GDM1 (cell line): ENCODE data around the gene MAP3K3.

Source experiments
- DNase-seq: peaks from one replicate; lab custom pipeline; 2025; lab: John Stamatoyannopoulos, UW

Gene MAP3K3

DNA sequence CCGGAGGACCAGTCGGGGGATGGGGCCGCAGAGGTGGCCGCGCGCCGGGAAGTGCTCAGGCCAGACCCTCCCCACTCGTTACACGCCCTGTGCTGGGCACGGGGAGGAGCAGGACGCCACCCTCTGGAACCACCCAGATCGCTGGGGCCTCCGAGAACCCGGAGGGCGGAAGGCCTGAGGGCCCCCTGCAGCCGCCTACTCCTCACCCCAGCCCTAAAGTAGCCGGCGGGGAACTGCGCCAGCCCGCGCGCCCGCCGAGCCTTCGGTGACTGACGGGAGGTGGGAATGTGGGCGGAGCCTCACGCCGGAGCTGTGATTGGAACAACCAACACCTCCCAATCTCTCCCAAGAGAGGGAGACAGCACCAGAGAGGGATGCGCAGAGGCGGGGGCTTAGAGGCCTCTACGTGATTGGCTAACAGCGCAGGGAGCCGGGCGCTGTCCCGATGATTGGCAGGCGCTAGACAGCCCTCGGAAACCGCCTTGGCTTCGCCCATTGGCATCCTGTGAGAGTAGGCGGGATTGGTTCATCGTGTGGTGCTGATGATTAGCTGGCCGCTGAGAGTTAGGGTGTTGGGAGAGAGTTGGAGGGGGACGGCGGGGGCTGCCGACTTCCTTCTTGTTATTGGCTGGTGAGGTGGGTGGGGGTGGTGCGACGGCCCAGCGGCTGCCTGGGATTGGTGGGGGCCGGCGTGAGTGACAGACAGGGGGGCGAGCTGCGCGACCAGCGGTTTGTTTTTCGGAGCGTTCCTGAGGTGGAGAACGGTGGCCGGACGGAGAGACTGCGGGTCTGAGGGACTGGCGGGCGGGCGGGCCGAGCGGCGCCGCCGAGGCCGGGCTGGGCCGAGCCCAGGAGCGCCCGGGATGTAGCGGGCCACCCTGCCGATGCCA lies at the start of gene MAP3K3:
TSS of gene MAP3K3 (plus strand) at position 734 of the 890 bp plus-strand sequence. CDS start 343 bp downstream, outside the sequence.
- peak; percentile 100 for DNase-seq

DNA sequence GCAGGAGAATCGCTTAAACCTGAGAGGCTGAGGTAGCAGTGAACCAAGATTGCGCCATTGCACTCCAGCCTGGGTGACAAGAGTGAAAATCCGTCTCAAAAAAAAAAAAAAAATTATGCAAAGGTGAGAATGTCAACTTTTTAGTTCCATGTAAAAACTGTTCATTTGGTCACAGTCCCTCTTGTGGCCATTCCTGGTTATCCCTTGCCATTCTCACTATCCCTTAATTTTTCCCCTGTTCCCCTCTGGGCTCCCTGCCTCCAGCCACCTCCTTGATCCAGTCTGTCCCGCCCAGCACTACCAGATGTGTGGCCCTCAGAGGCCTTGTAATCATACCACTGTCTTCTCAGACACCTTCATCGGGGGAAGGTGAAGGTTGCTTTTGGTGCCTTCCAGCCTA lies 48.6 kb upstream of the MAP3K3 start:
- DNase-seq: no peak

- DNase-seq: no peak
These were observed 44.0 kb upstream of the MAP3K3 start for GRCh38 chr17:63578027-63578768.

- DNase-seq: no peak
These were observed 43.5 kb upstream of the MAP3K3 start for GRCh38 chr17:63578769-63579111.

- DNase-seq: no peak
These were observed 42.6 kb upstream of the MAP3K3 start for GRCh38 chr17:63579633-63580032.

- DNase-seq: no peak
These were observed 34.4 kb upstream of the MAP3K3 start for GRCh38 chr17:63587770-63588169.

DNA sequence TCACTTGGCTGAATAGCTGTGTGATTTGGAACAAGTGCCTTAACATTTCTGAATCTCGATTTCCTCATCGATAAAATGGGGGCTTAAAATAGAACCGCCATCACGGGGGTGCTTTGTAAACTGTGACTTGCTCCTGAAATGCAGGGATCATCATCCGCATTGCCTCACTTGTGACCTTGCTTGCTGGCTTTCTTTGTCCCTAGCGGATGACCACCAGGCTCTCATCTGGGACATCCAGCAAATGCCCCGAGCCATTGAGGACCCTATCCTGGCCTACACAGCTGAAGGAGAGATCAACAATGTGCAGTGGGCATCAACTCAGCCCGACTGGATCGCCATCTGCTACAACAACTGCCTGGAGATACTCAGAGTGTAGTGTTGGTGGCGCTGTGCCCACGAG lies 33.4 kb upstream of the MAP3K3 start:
- DNase-seq: no peak

- no peak for DNase-seq
These were observed 32.6 kb upstream of the MAP3K3 start for GRCh38 chr17:63589646-63590045.

DNA sequence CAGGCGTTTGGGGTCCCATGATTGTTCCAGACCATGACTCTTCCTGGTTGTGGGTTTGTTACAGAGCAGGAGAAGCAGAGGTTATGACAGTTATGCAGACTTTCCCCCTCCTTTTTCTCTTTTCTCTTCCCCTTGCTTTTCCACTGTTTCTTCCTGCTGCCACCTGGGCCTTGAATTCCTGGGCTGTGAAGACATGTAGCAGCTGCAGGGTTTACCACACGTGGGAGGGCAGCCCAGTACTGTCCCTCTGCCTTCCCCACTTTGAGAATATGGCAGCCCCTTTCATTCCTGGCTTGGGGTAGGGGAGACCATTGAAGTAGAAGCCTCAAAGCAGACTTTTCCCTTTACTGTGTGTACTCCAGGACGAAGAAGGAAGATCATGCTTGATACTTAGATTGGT lies 29.4 kb upstream of the MAP3K3 start:
- no peak for DNase-seq

DNA sequence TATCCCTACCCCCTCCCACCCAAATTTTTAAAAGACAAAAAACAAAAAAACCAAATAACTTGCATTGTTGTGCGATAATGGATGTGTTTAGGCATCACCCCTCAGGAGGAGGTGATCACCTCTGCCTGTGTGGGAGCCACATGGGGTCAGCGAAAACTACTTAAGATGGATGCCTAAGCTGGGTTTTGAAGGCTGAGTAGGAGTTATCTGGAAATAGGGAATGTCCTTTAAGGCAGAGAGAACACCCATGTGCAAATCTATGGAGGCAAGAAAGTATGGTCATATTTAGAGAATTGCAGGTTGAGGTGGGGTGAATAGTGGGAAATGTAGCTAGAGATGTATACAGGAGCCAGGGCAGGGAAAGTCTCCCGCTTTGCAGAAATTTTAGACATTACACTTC lies 27.1 kb upstream of the MAP3K3 start:
- DNase-seq: no peak

GRCh38 chr17:63596856-63597586 lies 25.2 kb upstream of the MAP3K3 start:
- DNase-seq: no peak

DNA sequence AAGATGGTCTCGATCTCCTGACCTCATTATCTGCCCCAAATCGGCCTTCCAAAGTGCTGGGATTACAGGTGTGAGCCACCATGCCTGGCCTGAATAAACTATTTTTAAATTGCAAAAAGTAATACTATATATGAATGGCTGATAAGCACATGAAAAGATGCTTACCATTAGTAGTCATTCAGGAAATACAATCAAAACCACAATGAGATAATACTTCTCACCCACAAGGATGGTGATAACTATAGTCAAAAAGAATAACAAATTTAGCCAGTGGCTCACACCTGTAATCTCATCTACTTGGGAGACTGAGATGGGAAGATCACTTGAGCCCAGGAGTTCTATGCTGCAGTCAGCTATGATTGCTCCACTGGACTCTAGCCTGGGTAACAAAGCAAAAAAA lies 23.9 kb upstream of the MAP3K3 start:
- DNase-seq: no peak

GRCh38 chr17:63600569-63601438 lies 21.4 kb upstream of the MAP3K3 start, which contains the start of gene TACO1:
TACO1 (plus strand) TSS chr17:63600895; CDS start chr17:63601084, 189 bp downstream.
- peak; percentile 71 for DNase-seq

- no peak for DNase-seq
These were observed 20.5 kb upstream of the MAP3K3 start for GRCh38 chr17:63601439-63602371.

- no peak for DNase-seq
These were observed 12.2 kb upstream of the MAP3K3 start for GRCh38 chr17:63609816-63610573.

DNA sequence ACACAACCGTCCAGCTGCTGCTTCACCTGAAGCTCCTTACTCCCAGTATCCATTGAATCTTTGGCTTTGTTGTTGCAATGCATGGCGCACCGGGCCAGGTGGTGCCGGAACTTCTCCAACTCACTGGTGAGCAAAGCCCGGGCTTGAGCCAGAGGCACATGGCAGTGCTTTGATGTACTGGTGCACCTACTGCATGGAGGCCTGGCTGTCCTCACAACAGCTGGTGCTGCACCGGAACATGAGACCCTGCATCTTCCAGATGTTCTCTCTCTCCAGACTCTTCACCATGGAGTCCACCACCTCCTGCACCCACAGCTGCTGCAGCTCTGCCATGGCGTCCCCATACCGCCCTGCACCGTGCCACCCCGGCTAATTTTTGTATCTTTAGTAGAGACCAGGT lies 11.4 kb upstream of the MAP3K3 start:
- DNase-seq: no peak

GRCh38 chr17:63611354-63611753 lies 10.9 kb upstream of the MAP3K3 start:
- DNase-seq: no peak

- no peak for DNase-seq
These were observed 8.6 kb upstream of the MAP3K3 start for GRCh38 chr17:63613663-63614062.

- no peak for DNase-seq
These were observed 961 bp upstream of the MAP3K3 start for GRCh38 chr17:63621229-63621683.
